Measurements from ENCODE around the gene IRX2. TPM values are rescaled to one million over a fixed set of nuclear protein-coding genes. Genes with fewer than 3 reads are reported as not detected.

The IRX2 gene
- total RNA-seq, 3 donors from 2014 or later: 19.2 to 69.4 (median 26.2) TPM

DNA sequence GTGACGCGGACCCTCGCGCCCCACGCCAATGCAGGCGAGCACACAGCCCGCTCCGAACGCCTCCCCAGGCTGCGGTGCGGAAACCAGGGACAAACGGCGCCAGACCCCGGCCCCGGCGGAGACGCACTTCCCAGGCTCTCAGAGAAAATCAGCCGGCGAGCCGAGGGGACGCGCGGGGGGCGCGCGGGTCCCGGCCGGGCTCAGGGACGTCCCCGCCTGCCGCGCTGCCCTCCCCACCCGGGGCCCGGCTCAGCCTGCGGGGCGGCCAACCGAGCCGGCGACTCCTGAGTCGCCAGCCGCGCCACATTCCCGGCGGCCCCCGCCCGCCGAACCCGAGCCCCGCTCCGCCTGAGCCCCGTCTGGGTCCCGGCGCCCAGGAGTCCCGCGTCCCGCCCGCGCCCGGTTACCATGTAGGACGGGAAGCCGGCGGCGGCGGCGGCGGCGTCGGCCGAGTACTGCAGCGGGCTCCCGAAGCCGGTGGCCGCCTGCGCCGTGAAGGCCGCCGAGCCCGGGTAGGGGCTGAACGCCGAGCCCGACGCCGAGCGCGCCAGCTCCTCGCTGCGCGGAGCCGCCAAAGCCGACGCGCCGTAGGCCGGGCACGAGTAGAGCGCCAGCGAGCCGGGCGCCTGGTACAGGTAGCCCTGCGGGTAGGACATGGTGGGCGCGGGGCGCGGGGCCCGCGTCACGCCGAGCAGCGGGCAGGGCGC lies 566 bp downstream of the IRX2 start:
- no peak for DNase-seq (ENCODE audit: low spot score in 2 of 2)
- intact Hi-C loops (cut with DNase I; ENCODE audit: low total_unique reads): loop anchor here (5.0 to 10.0 kb wide), 2 partner anchors 1409 to 1754 kb away; no protein-coding TSS in a partner anchor
- Histone ChIP-seq H3K36me3 (no peaks in the 10 kb centered on the region), H3K27me3 (peaks cover 0 to 3% of the 10 kb centered on the region in 2 donors), H3K27ac (peak overlapping the region; percentile 93 to 97), H3K4me3 (peak overlapping the region; percentile 60 to 98 (median 75)), H3K9me3 (no peaks in the 10 kb centered on the region), H3K4me1 (no peaks in the 10 kb centered on the region)
- TF ChIP-seq, protein P1, sequence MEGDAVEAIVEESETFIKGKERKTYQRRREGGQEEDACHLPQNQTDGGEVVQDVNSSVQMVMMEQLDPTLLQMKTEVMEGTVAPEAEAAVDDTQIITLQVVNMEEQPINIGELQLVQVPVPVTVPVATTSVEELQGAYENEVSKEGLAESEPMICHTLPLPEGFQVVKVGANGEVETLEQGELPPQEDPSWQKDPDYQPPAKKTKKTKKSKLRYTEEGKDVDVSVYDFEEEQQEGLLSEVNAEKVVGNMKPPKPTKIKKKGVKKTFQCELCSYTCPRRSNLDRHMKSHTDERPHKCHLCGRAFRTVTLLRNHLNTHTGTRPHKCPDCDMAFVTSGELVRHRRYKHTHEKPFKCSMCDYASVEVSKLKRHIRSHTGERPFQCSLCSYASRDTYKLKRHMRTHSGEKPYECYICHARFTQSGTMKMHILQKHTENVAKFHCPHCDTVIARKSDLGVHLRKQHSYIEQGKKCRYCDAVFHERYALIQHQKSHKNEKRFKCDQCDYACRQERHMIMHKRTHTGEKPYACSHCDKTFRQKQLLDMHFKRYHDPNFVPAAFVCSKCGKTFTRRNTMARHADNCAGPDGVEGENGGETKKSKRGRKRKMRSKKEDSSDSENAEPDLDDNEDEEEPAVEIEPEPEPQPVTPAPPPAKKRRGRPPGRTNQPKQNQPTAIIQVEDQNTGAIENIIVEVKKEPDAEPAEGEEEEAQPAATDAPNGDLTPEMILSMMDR (IDR thresholded peaks at IDR 0.05): no peak
- TF ChIP-seq POLR2AphosphoS5 (IDR thresholded peaks at IDR 0.05) (no peak), POLR2A (IDR thresholded peaks at IDR 0.05) (no peak)

DNA sequence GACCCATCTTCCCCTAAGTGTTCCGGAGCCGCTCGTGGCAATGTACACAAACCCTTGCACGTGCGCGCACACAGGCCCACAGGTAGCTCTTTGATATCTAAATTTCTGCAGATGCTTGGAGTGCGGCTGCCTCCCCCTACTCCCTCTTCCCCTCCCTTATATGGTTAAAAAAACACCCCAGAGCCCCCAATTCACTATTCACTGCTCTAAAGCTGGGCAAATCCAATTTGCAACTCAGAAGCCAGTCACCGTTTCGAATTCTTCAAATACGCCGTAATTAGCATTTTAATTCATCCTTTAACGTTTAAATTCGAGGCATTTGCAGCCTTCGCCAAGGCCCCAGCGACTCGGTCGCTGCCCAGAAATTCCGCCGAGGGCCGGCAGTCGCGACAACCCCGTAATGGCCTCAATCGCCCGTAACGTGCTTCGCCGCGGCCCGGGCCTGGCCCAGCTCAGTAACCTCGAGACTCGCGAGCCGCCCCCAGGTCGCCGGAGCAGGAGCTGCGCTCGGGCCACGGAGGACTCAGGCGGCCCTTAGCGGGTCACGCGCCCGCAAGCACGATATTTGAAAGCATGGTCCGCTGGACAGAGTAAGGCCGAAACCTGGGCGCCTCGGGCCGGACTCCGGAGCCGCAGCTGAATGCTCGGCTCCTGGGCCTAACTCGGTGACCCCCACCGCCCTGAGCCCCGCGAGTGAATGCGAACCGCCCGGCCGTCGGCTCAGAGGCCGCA lies 1.3 kb downstream of the IRX2 start:
- Histone ChIP-seq H3K4me3 (peak overlapping the region; percentile 60 to 98 (median 75)), H3K27me3 (peaks cover 0 to 3% of the 10 kb centered on the region in 2 donors)

DNA sequence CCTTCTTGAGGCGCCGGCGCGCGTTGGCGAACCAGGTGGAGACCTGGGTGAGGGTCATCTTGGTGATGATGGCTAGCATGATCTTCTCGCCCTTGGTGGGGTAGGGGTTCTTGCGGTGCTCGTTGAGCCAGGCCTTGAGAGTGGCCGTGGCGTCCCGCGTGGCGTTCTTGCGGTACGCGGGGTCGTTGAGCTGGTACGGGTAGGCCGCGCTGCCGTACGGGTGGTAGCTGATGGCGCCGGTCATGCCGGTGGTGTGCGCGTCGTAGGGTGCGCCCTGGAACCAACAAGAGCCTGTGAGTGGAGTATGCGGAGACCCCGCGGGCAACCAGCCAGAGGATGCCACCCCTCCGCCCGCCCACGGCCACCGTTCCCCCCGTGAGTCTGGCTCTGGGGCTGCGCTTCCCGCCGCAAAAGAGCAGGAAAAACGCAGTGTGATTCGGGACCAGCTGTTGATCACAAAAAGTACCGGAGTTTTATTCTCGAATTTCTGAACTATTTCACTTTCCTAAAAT lies 1.9 kb downstream of the IRX2 start:
- H3K27me3 ChIP-seq: peaks cover 0 to 3% of the 10 kb centered on the region in 2 donors
- H3K27ac ChIP-seq: peak overlapping the region; percentile 93 to 97
- intact Hi-C loops (cut with DNase I; ENCODE audit: low total_unique reads): loop anchor here (5.0 to 10.0 kb wide), 3 partner anchors 565 to 1755 kb away; no protein-coding TSS in a partner anchor
- H3K4me3 ChIP-seq: peak overlapping the region; percentile 60 to 98 (median 75)
- no peaks in the 10 kb centered on the region for H3K9me3 ChIP-seq
- H3K36me3 ChIP-seq: no peaks in the 10 kb centered on the region
- DNase-seq (ENCODE audit: low spot score in 2 of 2): no peak
- no peaks in the 10 kb centered on the region for H3K4me1 ChIP-seq
- TF ChIP-seq, protein P1 (IDR thresholded peaks at IDR 0.05): no peak
- TF ChIP-seq POLR2A (IDR thresholded peaks at IDR 0.05) (no peak), POLR2AphosphoS5 (IDR thresholded peaks at IDR 0.05) (peak in 1 of 3 donors; percentile 37)

More for the DNA sequence above, 1.3 kb downstream of the IRX2 start:
- Histone ChIP-seq H3K4me1 (no peaks in the 10 kb centered on the region), H3K36me3 (no peaks in the 10 kb centered on the region), H3K27ac (peak overlapping the region; percentile 93 to 97), H3K9me3 (no peaks in the 10 kb centered on the region)
- intact Hi-C loops (cut with DNase I; ENCODE audit: low total_unique reads): loop anchor here (5.0 to 10.0 kb wide), 2 partner anchors 1408 to 1755 kb away; no protein-coding TSS in a partner anchor
- DNase-seq (ENCODE audit: low spot score in 2 of 2): no peak
- TF ChIP-seq POLR2AphosphoS5 (IDR thresholded peaks at IDR 0.05): peak in 1 of 3 donors; percentile 9
- TF ChIP-seq, protein P1 (IDR thresholded peaks at IDR 0.05): no peak

DNA sequence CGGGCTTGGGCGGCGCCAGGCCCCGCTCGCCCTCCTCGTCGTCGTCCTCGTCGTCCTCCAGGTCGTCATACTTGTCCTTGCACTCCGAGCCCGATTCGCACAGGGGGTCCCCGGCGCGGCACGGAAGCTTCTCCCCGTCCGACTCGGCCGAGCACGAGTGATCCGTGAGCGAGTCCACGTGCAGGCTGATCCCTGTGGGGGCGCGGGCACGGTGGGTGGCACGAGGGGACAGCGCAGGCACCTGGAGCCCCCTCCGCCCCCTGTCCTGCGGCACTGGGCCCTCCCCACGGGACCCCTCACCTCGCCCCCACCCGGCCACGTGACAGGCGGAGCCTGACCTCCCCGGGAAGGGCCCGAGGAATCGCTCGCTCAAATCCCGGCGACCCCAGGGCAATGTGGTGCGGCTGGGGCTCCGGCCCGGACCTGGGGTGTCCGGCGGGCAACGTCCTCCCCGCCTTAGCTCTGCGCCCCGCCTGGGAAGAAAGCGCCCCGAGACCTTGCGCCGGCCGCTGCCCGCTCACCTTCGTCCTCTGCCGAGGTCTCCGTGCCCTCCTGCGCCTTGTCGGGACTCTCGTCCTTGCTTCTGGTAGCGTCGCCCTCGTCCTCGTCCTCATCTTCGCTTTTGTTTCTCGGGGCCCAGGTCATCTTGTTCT lies 2.5 kb downstream of the IRX2 start:
- H3K4me3 ChIP-seq: peak overlapping the region; percentile 60 to 98 (median 75)
- no peaks in the 10 kb centered on the region for H3K4me1 ChIP-seq
- H3K27me3 ChIP-seq: peaks cover 0 to 3% of the 10 kb centered on the region in 2 donors
- H3K36me3 ChIP-seq: no peaks in the 10 kb centered on the region
- no peak for DNase-seq (ENCODE audit: low spot score in 2 of 2)
- H3K27ac ChIP-seq: peak overlapping the region; percentile 93 to 97
- intact Hi-C loops (cut with DNase I; ENCODE audit: low total_unique reads): loop anchor here (10.0 kb wide), 1 partner anchor 566 kb away; no protein-coding TSS in a partner anchor
- TF ChIP-seq, protein P1 (IDR thresholded peaks at IDR 0.05): no peak
- TF ChIP-seq POLR2A (IDR thresholded peaks at IDR 0.05): no peak
- no peak for TF ChIP-seq POLR2AphosphoS5 (IDR thresholded peaks at IDR 0.05)
- no peaks in the 10 kb centered on the region for H3K9me3 ChIP-seq
